Liver (tissue), 9 donors: Measurements from ENCODE around the gene RSPRY1. TPM values are rescaled to one million over a fixed set of nuclear protein-coding genes. Genes with fewer than 3 reads are reported as not detected.
A peak's percentile ranks its signal among the peaks of the same experiment; 100 is the strongest.

Experiments used
- DNase-seq: peaks from one replicate; pipeline ENCODE4 v3.0.0-alpha.2; 2017; ENCODE audit warnings: low spot score
- H3K27ac ChIP-seq, 2 donors: one replicate each; pipeline ENCODE4 v1.7.0; 2013; ENCODE audit warnings: inconsistent platforms in 2 of 2, low read length in 2 of 2, control low read depth in 1 of 2, low read depth in 1 of 2, mild to moderate bottlenecking in 1 of 2
- H3K27me3 ChIP-seq, 4 donors: one replicate each; pipeline versions ENCODE4 v1.6.1 to v1.7.0; 2013; ENCODE audit warnings: low read length in 3 of 4, inconsistent platforms in 1 of 4, mild to moderate bottlenecking in 1 of 4, moderate library complexity in 1 of 4; ENCODE audit not compliant: control insufficient read depth in 4 of 4, insufficient read depth in 4 of 4
- H3K36me3 ChIP-seq, 4 donors: one replicate each; pipeline versions ENCODE4 v1.6.1 to v1.7.0; 2013; ENCODE audit warnings: low read length in 3 of 4, mild to moderate bottlenecking in 3 of 4, low read depth in 1 of 4, moderate library complexity in 1 of 4; ENCODE audit not compliant: control insufficient read depth in 4 of 4, insufficient read depth in 3 of 4
- H3K4me1 ChIP-seq, 4 donors: one replicate each; pipeline versions ENCODE4 v1.6.1 to v1.7.0; 2013; ENCODE audit warnings: low read length in 3 of 4, mild to moderate bottlenecking in 3 of 4, moderate library complexity in 1 of 4; ENCODE audit not compliant: control insufficient read depth in 4 of 4, insufficient read depth in 4 of 4
- H3K4me3 ChIP-seq, 3 donors: one replicate each; pipeline versions ENCODE4 v1.6.1 to v1.7.0; 2013; ENCODE audit warnings: low read length in 3 of 3, control low read depth in 1 of 3, low read depth in 1 of 3, mild to moderate bottlenecking in 1 of 3
- H3K9ac ChIP-seq, 2 donors: one replicate each; pipeline ENCODE4 v1.7.0; 2013; ENCODE audit warnings: low read length in 2 of 2, mild to moderate bottlenecking in 2 of 2, moderate library complexity in 2 of 2, control low read depth in 1 of 2, low read depth in 1 of 2
- H3K9me3 ChIP-seq, 4 donors: one replicate each; pipeline versions ENCODE4 v1.6.1 to v1.7.0; 2013; ENCODE audit warnings: low read length in 3 of 4; ENCODE audit not compliant: control insufficient read depth in 4 of 4
- HNF4A ChIP-seq, 2 donors: conservative IDR thresholded peaks; 2 replicates each; pipeline ENCODE4 v1.6.1; 2016; ENCODE audit warnings: antibody characterized with exemption in 2 of 2, mild to moderate bottlenecking in 2 of 2
- HNF4G ChIP-seq: IDR thresholded peaks from 2 replicates; pipeline ENCODE4 v1.6.1; 2016; ENCODE audit warnings: antibody characterized with exemption
- NR2F2 ChIP-seq: IDR thresholded peaks from 2 replicates; pipeline ENCODE4 v1.6.1; 2016; ENCODE audit warnings: antibody characterized with exemption
- RAD21 ChIP-seq, 2 donors: IDR thresholded peaks; 2 replicates each; pipeline ENCODE4 v1.6.1; 2016; ENCODE audit warnings: antibody characterized with exemption in 2 of 2, mild to moderate bottlenecking in 2 of 2
- TAF1 ChIP-seq: conservative IDR thresholded peaks from 2 replicates; pipeline ENCODE4 v1.6.1; 2016; ENCODE audit warnings: antibody characterized with exemption, mild to moderate bottlenecking
- YY1 ChIP-seq: IDR thresholded peaks from 2 replicates; pipeline ENCODE4 v1.6.1; 2016; ENCODE audit warnings: antibody characterized with exemption, mild to moderate bottlenecking
- WGBS: extraction: QIAGEN DNeasy Blood & Tissue Kit; methylation state at CpG from one replicate; pipeline ENCODE4 v1.1.7; 2013; 5-methylcytosine and 5-hydroxymethylcytosine counted together
- polyA plus RNA-seq, 2 donors: library from polyadenylated mRNA; stranded (reverse) in 1 of 2; unstranded in 1 of 2; fragments of 200-250 nt in 1 of 2; fragments of >200 nt in 1 of 2; fragmentation: Nextera tagmentation in 1 of 2; extraction: Ambion mirVana in 1 of 2; gene quantifications; one replicate each; pipeline versions ENCODE4 v1.2.1 to v1.2.3, GENCODE V29; 2013 to 2015
- total RNA-seq, 2 donors: library from RNA; depleted of rRNA; stranded (reverse); fragments of >200 nt; gene quantifications; one replicate each; pipeline ENCODE4 v1.2.3, GENCODE V29; 2014
- TF ChIP-seq, protein P1 (sequence below): IDR thresholded peaks from 2 replicates; pipeline ENCODE4 v1.6.1; 2016; ENCODE audit warnings: antibody characterized with exemption
- TF ChIP-seq, protein P2 (sequence below): IDR thresholded peaks from 2 replicates; pipeline ENCODE4 v1.6.1; 2016; ENCODE audit warnings: antibody characterized with exemption
- TF ChIP-seq, protein P3 (sequence below): IDR thresholded peaks from 2 replicates; pipeline ENCODE4 v1.6.1; 2016; ENCODE audit warnings: antibody characterized with exemption, mild to moderate bottlenecking
- donor health status: healthy.
- donor health status: healthy.
- donor health status: healthy.
- donor health status: healthy.
- donor health status: healthy.

Gene RSPRY1
- total and polyA plus RNA-seq, 4 donors = 10.9 to 27.6 (median 20.2) TPM

DNA sequence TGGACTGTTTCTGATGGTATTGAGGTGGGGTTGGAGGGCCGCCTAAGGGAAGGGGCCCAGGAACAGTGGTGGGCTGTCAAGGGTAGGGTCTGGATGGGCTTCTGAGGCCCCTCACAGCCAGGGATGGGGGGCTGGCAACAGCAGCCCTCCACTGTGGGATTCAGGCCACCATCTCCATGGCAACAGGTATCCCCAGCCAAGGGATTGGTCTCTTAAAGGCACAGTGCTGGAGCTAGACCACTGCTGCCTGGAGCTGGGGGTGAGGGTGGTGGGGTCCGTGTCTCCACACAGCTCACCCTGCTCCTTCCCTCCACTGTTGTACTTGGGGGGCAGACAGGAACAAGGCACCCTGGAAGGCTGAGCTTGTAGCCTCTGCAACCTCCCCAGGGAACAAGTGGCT, 42.1 kb upstream of the RSPRY1 start:
- WGBS = 95% methylated on average over 2 of the region's 2 CpGs
- Histone ChIP-seq H3K36me3 (no peaks in the 10 kb centered on the region), H3K9me3 (no peaks in the 10 kb centered on the region), H3K27me3 (no peaks in the 10 kb centered on the region), H3K27ac (no peak overlapping the region), H3K4me1 (peaks cover 0 to 23% (median under 1%) of the 10 kb centered on the region in 4 donors), H3K4me3 (no peak overlapping the region), H3K9ac (no peak overlapping the region)
- DNase-seq = no peak
- TF ChIP-seq, protein P1, sequence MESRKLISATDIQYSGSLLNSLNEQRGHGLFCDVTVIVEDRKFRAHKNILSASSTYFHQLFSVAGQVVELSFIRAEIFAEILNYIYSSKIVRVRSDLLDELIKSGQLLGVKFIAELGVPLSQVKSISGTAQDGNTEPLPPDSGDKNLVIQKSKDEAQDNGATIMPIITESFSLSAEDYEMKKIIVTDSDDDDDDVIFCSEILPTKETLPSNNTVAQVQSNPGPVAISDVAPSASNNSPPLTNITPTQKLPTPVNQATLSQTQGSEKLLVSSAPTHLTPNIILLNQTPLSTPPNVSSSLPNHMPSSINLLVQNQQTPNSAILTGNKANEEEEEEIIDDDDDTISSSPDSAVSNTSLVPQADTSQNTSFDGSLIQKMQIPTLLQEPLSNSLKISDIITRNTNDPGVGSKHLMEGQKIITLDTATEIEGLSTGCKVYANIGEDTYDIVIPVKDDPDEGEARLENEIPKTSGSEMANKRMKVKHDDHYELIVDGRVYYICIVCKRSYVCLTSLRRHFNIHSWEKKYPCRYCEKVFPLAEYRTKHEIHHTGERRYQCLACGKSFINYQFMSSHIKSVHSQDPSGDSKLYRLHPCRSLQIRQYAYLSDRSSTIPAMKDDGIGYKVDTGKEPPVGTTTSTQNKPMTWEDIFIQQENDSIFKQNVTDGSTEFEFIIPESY = no peak
- TF ChIP-seq YY1 (no peak), HNF4G (no peak), NR2F2 (no peak), TAF1 (no peak), RAD21 (IDR thresholded peaks at IDR 0.05) (no peak), HNF4A (conservative IDR thresholded peaks at IDR 0.05) (no peak)
- TF ChIP-seq, protein P2, sequence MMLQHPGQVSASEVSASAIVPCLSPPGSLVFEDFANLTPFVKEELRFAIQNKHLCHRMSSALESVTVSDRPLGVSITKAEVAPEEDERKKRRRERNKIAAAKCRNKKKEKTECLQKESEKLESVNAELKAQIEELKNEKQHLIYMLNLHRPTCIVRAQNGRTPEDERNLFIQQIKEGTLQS = no peak
- TF ChIP-seq, protein P3, sequence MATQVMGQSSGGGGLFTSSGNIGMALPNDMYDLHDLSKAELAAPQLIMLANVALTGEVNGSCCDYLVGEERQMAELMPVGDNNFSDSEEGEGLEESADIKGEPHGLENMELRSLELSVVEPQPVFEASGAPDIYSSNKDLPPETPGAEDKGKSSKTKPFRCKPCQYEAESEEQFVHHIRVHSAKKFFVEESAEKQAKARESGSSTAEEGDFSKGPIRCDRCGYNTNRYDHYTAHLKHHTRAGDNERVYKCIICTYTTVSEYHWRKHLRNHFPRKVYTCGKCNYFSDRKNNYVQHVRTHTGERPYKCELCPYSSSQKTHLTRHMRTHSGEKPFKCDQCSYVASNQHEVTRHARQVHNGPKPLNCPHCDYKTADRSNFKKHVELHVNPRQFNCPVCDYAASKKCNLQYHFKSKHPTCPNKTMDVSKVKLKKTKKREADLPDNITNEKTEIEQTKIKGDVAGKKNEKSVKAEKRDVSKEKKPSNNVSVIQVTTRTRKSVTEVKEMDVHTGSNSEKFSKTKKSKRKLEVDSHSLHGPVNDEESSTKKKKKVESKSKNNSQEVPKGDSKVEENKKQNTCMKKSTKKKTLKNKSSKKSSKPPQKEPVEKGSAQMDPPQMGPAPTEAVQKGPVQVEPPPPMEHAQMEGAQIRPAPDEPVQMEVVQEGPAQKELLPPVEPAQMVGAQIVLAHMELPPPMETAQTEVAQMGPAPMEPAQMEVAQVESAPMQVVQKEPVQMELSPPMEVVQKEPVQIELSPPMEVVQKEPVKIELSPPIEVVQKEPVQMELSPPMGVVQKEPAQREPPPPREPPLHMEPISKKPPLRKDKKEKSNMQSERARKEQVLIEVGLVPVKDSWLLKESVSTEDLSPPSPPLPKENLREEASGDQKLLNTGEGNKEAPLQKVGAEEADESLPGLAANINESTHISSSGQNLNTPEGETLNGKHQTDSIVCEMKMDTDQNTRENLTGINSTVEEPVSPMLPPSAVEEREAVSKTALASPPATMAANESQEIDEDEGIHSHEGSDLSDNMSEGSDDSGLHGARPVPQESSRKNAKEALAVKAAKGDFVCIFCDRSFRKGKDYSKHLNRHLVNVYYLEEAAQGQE = no peak

DNA sequence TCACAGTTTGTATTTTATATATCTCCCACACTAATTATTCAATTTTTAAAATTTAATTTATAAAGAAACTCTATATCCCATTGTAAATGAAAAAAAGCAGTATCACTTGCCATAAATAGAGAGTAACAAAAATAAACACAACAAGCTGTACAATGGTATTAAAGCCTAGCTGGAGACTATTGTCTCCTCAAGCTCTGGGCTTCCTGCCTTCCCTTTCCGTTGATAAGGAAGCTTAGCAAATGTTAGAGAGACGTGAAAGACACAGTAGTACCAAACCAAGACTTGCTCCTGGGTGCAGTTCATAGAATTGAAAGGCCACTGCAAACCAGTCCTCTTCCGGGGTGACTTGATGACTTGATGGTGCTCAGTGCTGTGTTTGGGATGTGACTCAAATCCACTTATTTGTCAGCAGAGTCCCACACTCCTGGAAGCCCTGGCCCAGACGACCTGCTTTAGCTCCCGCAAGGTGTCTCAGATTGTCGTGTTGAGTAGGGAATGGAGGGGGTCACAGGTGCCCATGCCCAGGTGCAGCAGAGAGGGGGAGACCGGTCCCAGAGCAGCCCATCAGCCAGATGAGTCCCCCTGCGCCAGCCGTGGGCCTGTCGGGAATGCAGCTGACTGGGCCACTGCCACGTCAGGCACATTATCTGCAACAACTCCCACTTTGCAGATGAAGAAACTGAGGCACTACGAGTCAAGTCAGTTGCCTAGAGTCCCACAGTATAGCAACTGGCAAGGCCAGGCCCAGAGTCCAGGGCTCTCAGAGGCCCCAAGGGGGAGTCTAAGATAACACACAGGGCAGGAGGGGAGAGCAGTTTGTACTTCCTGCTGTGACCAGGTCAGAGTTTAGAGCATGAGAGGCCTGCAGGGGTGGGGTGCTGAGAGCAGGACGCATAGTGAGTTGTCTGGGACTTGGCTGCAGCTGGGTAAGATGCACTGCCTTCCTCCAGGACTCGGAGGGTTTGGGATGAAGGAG, 40.8 kb upstream of the RSPRY1 start:
- DNase-seq = no peak
- H3K4me3 ChIP-seq = no peak overlapping the region
- H3K36me3 ChIP-seq = no peaks in the 10 kb centered on the region
- no peaks in the 10 kb centered on the region for H3K27me3 ChIP-seq
- H3K27ac ChIP-seq = peak overlapping the region in 1 of 2 donors; percentile 27
- TF ChIP-seq YY1 (no peak), HNF4G (no peak), NR2F2 (peak; percentile 83), HNF4A (conservative IDR thresholded peaks at IDR 0.05) (no peak)
- TF ChIP-seq, protein P1 = no peak
- H3K4me1 ChIP-seq = peaks cover 0 to 23% (median under 1%) of the 10 kb centered on the region in 4 donors
- 78% methylated on average over 14 of the region's 14 CpGs for WGBS
- H3K9ac ChIP-seq = no peak overlapping the region
- no peaks in the 10 kb centered on the region for H3K9me3 ChIP-seq
